ENCODE measurements around the gene MIOS. TPM values are rescaled to one million over a fixed set of nuclear protein-coding genes. Genes with fewer than 3 reads are reported as not detected.
A peak's percentile ranks its signal among the peaks of the same experiment; 100 is the strongest.

The MIOS gene
- total RNA-seq, 2 experiments from 2014 or later: 40.6 to 43.0 TPM

DNA sequence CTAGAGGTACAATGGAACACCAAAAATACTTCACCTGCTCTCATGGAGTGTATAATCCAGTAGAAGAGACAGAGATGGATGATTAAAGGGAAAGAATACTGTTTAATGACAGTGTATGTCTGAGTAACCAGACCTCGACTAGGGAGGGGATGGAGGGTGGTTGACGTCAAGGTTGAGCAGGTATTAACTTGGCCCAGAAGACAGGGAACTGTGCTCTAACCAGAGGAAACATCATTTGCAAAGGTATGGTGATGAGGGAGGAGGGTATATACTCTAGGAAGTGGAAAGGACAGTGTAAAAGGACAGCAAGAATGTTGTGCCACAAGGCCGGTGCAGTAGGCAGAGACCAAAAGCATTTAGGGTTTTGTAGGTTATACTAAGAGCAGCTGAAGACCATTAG is 2.9 kb downstream of the MIOS start:
- H3K27me3 Mint-ChIP-seq (ENCODE audit: low read depth): no peaks in the 10 kb centered on the region
- H3K27ac Mint-ChIP-seq: peak overlapping the region; percentile 74
- no peaks in the 10 kb centered on the region for H3K9me3 Mint-ChIP-seq
- CTCF ChIA-PET: interaction anchor here (0.6 kb wide), 1 partner anchor 957 kb away, joined by 4 read pairs; no protein-coding TSS in a partner anchor
- H3K4me1 Mint-ChIP-seq (ENCODE audit: low read depth): peaks cover 41% of the 10 kb centered on the region
- H3K36me3 Mint-ChIP-seq (ENCODE audit: low read depth): peaks cover 35% of the 10 kb centered on the region
- intact Hi-C loops (cut with micrococcal nuclease): loop anchor here (5.0 to 10.0 kb wide), 3 partner anchors 445 to 862 kb away; partner anchors contain the start of gene ZNF12
- H3K4me3 Mint-ChIP-seq: peak overlapping the region; percentile 80
- no peak for DNase-seq

- intact Hi-C loops (cut with micrococcal nuclease): no loop called here
- H3K27me3 Mint-ChIP-seq (ENCODE audit: low read depth): no peaks in the 10 kb centered on the region
- no peaks in the 10 kb centered on the region for H3K9me3 Mint-ChIP-seq
- CTCF ChIA-PET: interaction anchor here (0.7 kb wide), 1 partner anchor 23 kb away, joined by 3 read pairs; no protein-coding TSS in a partner anchor
- H3K4me3 Mint-ChIP-seq: no peak overlapping the region
- DNase-seq: no peak
- H3K4me1 Mint-ChIP-seq (ENCODE audit: low read depth): peaks cover 41% of the 10 kb centered on the region
- H3K36me3 Mint-ChIP-seq (ENCODE audit: low read depth): peaks cover 35% of the 10 kb centered on the region
- no peak overlapping the region for H3K27ac Mint-ChIP-seq
These were observed 3.9 kb downstream of the MIOS start for GRCh38 chr7:7570584-7570983.

DNA sequence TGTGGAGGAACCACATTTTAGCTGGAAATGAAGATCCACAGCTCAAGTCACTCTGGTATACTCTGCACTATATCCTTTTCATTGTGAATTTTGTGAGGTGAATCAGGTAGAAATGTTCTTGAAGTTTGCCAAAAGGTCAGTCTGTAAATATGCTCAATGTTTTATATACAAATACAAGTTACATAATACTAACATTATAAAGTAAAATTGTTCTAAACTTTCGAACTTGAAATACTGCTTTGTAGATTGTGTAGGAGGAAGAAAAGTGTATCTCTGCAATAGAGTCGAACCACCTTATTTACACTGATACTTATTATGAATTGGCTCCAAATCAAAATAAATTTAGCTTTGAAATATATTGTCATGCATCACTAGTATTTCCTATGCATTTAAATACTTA is 7.0 kb downstream of the MIOS start:
- Mint-ChIP-seq H3K27me3 (ENCODE audit: low read depth) (no peaks in the 10 kb centered on the region), H3K9me3 (no peaks in the 10 kb centered on the region), H3K27ac (no peak overlapping the region), H3K4me1 (ENCODE audit: low read depth) (peaks cover 33% of the 10 kb centered on the region), H3K4me3 (no peak overlapping the region), H3K36me3 (ENCODE audit: low read depth) (peaks cover 34% of the 10 kb centered on the region)
- CTCF ChIA-PET: interaction anchor here (1.5 kb wide), 1 partner anchor 13 kb away, joined by 3 read pairs; no protein-coding TSS in a partner anchor
- DNase-seq: no peak
- intact Hi-C loops (cut with micrococcal nuclease): no loop called here

DNA sequence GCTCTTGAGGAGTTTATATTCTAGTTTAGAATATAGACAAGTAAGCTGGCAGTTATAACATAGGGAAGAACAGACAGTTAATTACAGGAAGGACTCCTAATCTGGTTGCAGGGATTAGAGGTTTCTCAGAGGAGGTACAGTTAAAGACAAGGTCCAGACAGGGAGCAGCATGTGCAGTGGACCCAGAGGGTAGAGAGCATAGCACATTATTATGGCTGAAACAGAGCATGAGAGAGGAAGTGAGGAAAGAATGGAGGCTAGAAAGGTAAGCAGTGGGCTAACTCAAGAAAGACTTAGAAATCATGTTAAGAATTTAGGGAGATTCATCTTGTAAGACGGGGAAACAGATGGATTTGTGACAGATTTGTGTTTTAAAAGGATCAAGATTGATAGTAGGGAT is 9.7 kb downstream of the MIOS start:
- H3K4me1 Mint-ChIP-seq (ENCODE audit: low read depth): peaks cover 11% of the 10 kb centered on the region
- peaks cover 21% of the 10 kb centered on the region for H3K36me3 Mint-ChIP-seq (ENCODE audit: low read depth)
- intact Hi-C loops (cut with micrococcal nuclease): no loop called here
- H3K9me3 Mint-ChIP-seq: no peaks in the 10 kb centered on the region
- H3K27me3 Mint-ChIP-seq (ENCODE audit: low read depth): no peaks in the 10 kb centered on the region
- H3K4me3 Mint-ChIP-seq: no peak overlapping the region
- CTCF ChIA-PET: no interaction called here
- H3K27ac Mint-ChIP-seq: no peak overlapping the region
- DNase-seq: no peak

DNA sequence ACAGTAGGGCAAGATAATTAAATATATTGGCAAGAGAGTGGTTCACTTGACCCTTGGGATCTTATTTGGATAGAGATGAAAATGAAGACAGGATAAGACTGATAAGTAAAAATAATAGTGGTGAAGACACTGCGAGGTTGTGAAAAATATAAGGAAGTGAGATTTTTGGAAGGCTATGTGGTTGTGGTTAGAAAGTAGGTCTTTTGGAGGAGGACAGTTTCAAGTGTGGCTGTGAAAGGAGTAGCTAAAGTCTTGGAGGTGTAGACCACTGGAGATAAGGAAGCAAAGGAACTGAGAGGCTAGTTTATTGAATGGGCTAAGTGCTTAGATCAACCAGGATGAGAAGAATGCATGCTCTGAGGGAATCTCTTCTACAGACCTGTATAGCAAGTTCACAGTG is 11.2 kb downstream of the MIOS start:
- no peak overlapping the region for H3K4me3 Mint-ChIP-seq
- peaks cover 16% of the 10 kb centered on the region for H3K36me3 Mint-ChIP-seq (ENCODE audit: low read depth)
- intact Hi-C loops (cut with micrococcal nuclease): no loop called here
- no peak for DNase-seq
- no peaks in the 10 kb centered on the region for H3K27me3 Mint-ChIP-seq (ENCODE audit: low read depth)
- CTCF ChIA-PET: interaction anchor here (0.7 kb wide), 1 partner anchor 9 kb away, joined by 3 read pairs; no protein-coding TSS in a partner anchor
- no peak overlapping the region for H3K27ac Mint-ChIP-seq
- peaks cover 5% of the 10 kb centered on the region for H3K4me1 Mint-ChIP-seq (ENCODE audit: low read depth)
- H3K9me3 Mint-ChIP-seq: no peaks in the 10 kb centered on the region

- Mint-ChIP-seq H3K27me3 (ENCODE audit: low read depth) (no peaks in the 10 kb centered on the region), H3K4me3 (no peak overlapping the region), H3K36me3 (ENCODE audit: low read depth) (no peaks in the 10 kb centered on the region), H3K4me1 (ENCODE audit: low read depth) (no peaks in the 10 kb centered on the region), H3K27ac (no peak overlapping the region), H3K9me3 (no peaks in the 10 kb centered on the region)
- DNase-seq: no peak
- CTCF ChIA-PET: interaction anchor here (0.6 kb wide), 1 partner anchor 87 kb away, joined by 5 read pairs; no protein-coding TSS in a partner anchor
- intact Hi-C loops (cut with micrococcal nuclease): no loop called here
These were observed 13.0 kb downstream of the MIOS start for GRCh38 chr7:7579638-7580037.

DNA sequence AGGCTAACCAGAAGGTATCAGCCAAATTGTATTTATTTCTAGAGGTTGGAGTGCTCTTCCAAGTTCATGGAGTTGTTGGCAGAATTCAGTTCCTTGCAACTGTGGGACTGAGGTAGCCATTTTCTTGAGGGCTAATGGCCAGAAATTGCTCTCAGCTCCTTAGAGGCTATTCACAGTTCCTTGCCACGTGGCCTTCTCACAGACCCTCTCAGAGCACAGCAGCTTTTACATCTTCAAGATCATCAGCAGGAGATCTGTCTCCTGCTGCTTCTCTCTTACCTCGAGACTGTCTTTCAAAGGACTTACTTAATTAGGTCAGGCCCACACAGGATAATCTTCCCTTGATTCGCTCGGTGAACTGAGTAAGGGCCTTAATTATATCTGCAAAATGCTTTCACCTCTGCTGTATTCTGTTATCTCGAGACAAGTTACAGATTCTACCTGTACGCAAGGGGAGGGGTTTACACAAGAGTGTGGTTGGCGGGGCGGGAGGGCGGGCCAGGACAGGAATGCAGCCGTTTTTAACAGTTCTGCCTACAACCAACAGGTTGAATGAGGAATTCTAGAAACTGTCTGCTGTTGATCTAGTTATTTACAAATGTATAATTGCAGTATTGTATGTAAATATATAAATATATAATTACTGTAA is 15.0 kb downstream of the MIOS start:
- H3K4me3 Mint-ChIP-seq: no peak overlapping the region
- CTCF ChIA-PET: no interaction called here
- intact Hi-C loops (cut with micrococcal nuclease): no loop called here
- no peak overlapping the region for H3K27ac Mint-ChIP-seq
- H3K4me1 Mint-ChIP-seq (ENCODE audit: low read depth): no peaks in the 10 kb centered on the region
- DNase-seq: no peak
- no peaks in the 10 kb centered on the region for H3K27me3 Mint-ChIP-seq (ENCODE audit: low read depth)
- H3K36me3 Mint-ChIP-seq (ENCODE audit: low read depth): peaks cover 2% of the 10 kb centered on the region
- no peaks in the 10 kb centered on the region for H3K9me3 Mint-ChIP-seq

GRCh38 chr7:7582596-7582995 is 15.9 kb downstream of the MIOS start:
- Mint-ChIP-seq H3K36me3 (ENCODE audit: low read depth) (peaks cover 2% of the 10 kb centered on the region), H3K4me1 (ENCODE audit: low read depth) (no peaks in the 10 kb centered on the region), H3K27me3 (ENCODE audit: low read depth) (no peaks in the 10 kb centered on the region), H3K27ac (no peak overlapping the region), H3K4me3 (no peak overlapping the region), H3K9me3 (no peaks in the 10 kb centered on the region)
- CTCF ChIA-PET: interaction anchor here (1.4 kb wide), 1 partner anchor 41 kb away, joined by 5 read pairs; no protein-coding TSS in a partner anchor
- DNase-seq: no peak
- intact Hi-C loops (cut with micrococcal nuclease): no loop called here

DNA sequence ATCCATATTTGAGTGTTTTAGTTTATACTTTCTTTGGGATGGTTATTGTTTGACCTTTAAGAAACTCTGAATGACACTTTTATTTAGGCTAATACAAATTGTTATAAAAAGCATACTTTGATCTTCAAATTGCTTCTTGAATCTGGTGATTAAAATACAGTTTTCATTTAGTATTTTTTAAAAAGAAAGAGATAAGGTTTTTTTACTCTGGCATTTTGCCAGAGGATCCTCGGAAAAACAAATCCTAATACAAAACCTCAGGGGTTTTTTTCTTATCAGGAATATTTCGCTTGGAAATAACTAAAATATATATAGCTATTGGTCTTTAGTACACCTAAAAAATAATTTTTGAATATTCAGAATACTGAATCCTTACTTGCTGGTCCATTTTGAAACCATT is 17.0 kb downstream of the MIOS start:
- Mint-ChIP-seq H3K27me3 (ENCODE audit: low read depth) (no peaks in the 10 kb centered on the region), H3K27ac (no peak overlapping the region), H3K4me3 (no peak overlapping the region), H3K9me3 (no peaks in the 10 kb centered on the region), H3K4me1 (ENCODE audit: low read depth) (no peaks in the 10 kb centered on the region), H3K36me3 (ENCODE audit: low read depth) (peaks cover 2% of the 10 kb centered on the region)
- intact Hi-C loops (cut with micrococcal nuclease): no loop called here
- CTCF ChIA-PET: interaction anchor here (0.5 to 1.4 kb wide), 2 partner anchors 42 to 600 kb away, joined by 3 to 5 read pairs; no protein-coding TSS in a partner anchor
- no peak for DNase-seq

- intact Hi-C loops (cut with micrococcal nuclease): no loop called here
- no peak for DNase-seq
- CTCF ChIA-PET: no interaction called here
- H3K27me3 Mint-ChIP-seq (ENCODE audit: low read depth): no peaks in the 10 kb centered on the region
- H3K4me1 Mint-ChIP-seq (ENCODE audit: low read depth): no peaks in the 10 kb centered on the region
- H3K36me3 Mint-ChIP-seq (ENCODE audit: low read depth): peaks cover 2% of the 10 kb centered on the region
- H3K27ac Mint-ChIP-seq: no peak overlapping the region
- no peaks in the 10 kb centered on the region for H3K9me3 Mint-ChIP-seq
- H3K4me3 Mint-ChIP-seq: no peak overlapping the region
These were observed 18.0 kb downstream of the MIOS start for GRCh38 chr7:7584653-7585052.

DNA sequence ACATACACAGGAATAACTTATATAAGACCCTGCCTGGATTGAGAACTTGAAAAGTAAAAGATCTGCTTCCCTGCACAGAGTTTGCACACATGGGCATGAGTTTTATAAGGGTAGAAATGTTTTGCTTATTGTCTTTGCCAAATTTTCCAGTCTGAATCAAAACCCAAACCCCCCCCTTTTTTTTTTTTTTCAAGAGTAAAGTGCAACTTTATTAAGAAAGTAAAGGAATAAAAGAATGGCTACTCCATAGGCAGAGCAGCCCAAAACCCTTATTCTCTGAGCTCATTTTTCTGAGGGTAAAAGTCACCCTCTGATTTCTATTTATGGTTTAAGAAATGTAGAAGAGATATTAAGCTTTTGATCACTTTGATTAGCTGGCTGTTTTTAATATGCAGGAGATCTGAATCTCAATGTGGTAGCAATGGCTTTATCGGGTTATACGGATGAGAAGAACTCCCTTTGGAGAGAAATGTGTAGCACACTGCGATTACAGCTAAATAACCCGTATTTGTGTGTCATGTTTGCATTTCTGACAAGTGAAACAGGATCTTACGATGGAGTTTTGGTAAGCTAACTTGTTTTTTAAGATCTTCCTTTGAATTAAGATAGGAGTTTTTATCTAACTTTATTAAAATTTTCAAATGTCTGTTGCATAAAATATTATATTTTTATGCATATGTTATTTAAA is 18.7 kb downstream of the MIOS start:
- CTCF ChIA-PET: interaction anchor here (0.6 to 0.8 kb wide), 3 partner anchors 15 to 631 kb away, joined by 3 to 4 read pairs (median 3); no protein-coding TSS in a partner anchor
- Mint-ChIP-seq H3K9me3 (no peaks in the 10 kb centered on the region), H3K4me1 (ENCODE audit: low read depth) (no peaks in the 10 kb centered on the region), H3K4me3 (no peak overlapping the region), H3K27ac (no peak overlapping the region), H3K36me3 (ENCODE audit: low read depth) (peaks cover 4% of the 10 kb centered on the region), H3K27me3 (ENCODE audit: low read depth) (no peaks in the 10 kb centered on the region)
- intact Hi-C loops (cut with micrococcal nuclease): no loop called here
- no peak for DNase-seq

- DNase-seq: no peak
- H3K4me1 Mint-ChIP-seq (ENCODE audit: low read depth): peaks cover 3% of the 10 kb centered on the region
- CTCF ChIA-PET: interaction anchor here (0.8 to 1.5 kb wide), 4 partner anchors 23 to 492 kb away, joined by 3 to 8 read pairs (median 4); no protein-coding TSS in a partner anchor
- H3K9me3 Mint-ChIP-seq: no peaks in the 10 kb centered on the region
- peaks cover 27% of the 10 kb centered on the region for H3K36me3 Mint-ChIP-seq (ENCODE audit: low read depth)
- no peak overlapping the region for H3K4me3 Mint-ChIP-seq
- intact Hi-C loops (cut with micrococcal nuclease): loop anchor here (1.0 to 5.0 kb wide), 5 partner anchors 166 to 701 kb away; no protein-coding TSS in a partner anchor
- H3K27ac Mint-ChIP-seq: no peak overlapping the region
- H3K27me3 Mint-ChIP-seq (ENCODE audit: low read depth): no peaks in the 10 kb centered on the region
These were observed 28.8 kb downstream of the MIOS start for GRCh38 chr7:7595451-7595850.

Measured in activated naive CD4-positive, alpha-beta T cell treated with anti-CD3 and anti-CD28 coated beads for 36 hours (primary cell).